K562 (cell line): ENCODE measurements around the gene DTX4. TPM values are rescaled to one million over a fixed set of nuclear protein-coding genes. Genes with fewer than 3 reads are reported as not detected.

Experiments
- ELF4 ChIP-seq: fragments of 450-650 bp; formaldehyde crosslinking; IDR thresholded peaks from 2 replicates; pipeline ENCODE4 v1.4.0; 2022; ENCODE audit warnings: missing genetic modification characterization
- ETV6 ChIP-seq, 3 experiments: fragments of 150-350 bp in 1 of 3; sonication (generic) in 1 of 3; formaldehyde crosslinking in 1 of 3; IDR thresholded peaks; 2 replicates each; pipeline versions ENCODE4 v1.6.1 to v1.8.0; 2014 to 2022; ENCODE audit warnings: borderline replicate concordance in 2 of 3, low read depth in 2 of 3, antibody characterized with exemption in 1 of 3, low read length in 1 of 3, mild to moderate bottlenecking in 1 of 3, missing genetic modification reagents in 1 of 3
- HDAC6 ChIP-seq: IDR thresholded peaks from 2 replicates; pipeline ENCODE4 v1.6.1; 2012; ENCODE audit warnings: low read depth, mild to moderate bottlenecking, control low read depth, inconsistent platforms, low read length, moderate library complexity
- L3MBTL2 ChIP-seq: fragments of 450-650 bp; IDR thresholded peaks from 2 replicates; pipeline ENCODE4 v1.6.1; 2016; ENCODE audit warnings: mild to moderate bottlenecking, moderate library complexity
- MCM7 ChIP-seq, 2 experiments: fragments of 450-650 bp; IDR thresholded peaks; 2 replicates each; pipeline ENCODE4 v1.6.1; 2016 to 2018
- PHF21A ChIP-seq: fragments of 450-650 bp; IDR thresholded peaks from 2 replicates; pipeline ENCODE4 v1.6.1; 2017; ENCODE audit warnings: low read depth, borderline replicate concordance
- POLR2AphosphoS5 ChIP-seq: IDR thresholded peaks from 2 replicates; pipeline ENCODE4 v1.6.1; 2011; ENCODE audit warnings: mild to moderate bottlenecking, low read depth, low read length, moderate library complexity; ENCODE audit not compliant: control insufficient read depth, insufficient read depth
- RAD21 ChIP-seq, 2 experiments: fragments of 250-450 bp in 1 of 2; fragments of 450-650 bp in 1 of 2; sonication (Bioruptor Pico) in 1 of 2; formaldehyde crosslinking in 1 of 2; IDR thresholded peaks in 1 of 2; conservative IDR thresholded peaks in 1 of 2; 2 replicates each; pipeline versions ENCODE4 v1.4.0 to v1.8.0; 2020 to 2022; ENCODE audit warnings: mild to moderate bottlenecking in 2 of 2, moderate library complexity in 1 of 2
- RBM14 ChIP-seq: fragments of 200-400 bp; formaldehyde crosslinking; IDR thresholded peaks from 2 replicates; pipeline ENCODE4 v1.6.1; 2018; ENCODE audit warnings: low read depth, mild to moderate bottlenecking, low read length, moderate library complexity, borderline replicate concordance; ENCODE audit not compliant: insufficient read depth
- RBM17 ChIP-seq: fragments of 200-400 bp; formaldehyde crosslinking; IDR thresholded peaks from 2 replicates; pipeline ENCODE4 v1.6.1; 2017; ENCODE audit warnings: low read depth, mild to moderate bottlenecking, low read length, borderline replicate concordance
- RFX5 ChIP-seq: IDR thresholded peaks from 2 replicates; pipeline ENCODE4 v1.6.1; 2011; ENCODE audit warnings: low read depth, mild to moderate bottlenecking, improper control_type of control experiment, low read length
- RNF2 ChIP-seq: sonication (generic); IDR thresholded peaks from 2 replicates; pipeline ENCODE4 v1.6.1; 2016
- SP1 ChIP-seq: sonication (generic); formaldehyde crosslinking; IDR thresholded peaks from 2 replicates; pipeline ENCODE4 v1.8.1; 2022; ENCODE audit warnings: mild to moderate bottlenecking, missing genetic modification reagents
- TAL1 ChIP-seq: fragments of 450-650 bp; IDR thresholded peaks from 2 replicates; pipeline ENCODE4 v1.6.1; 2016; ENCODE audit warnings: mild to moderate bottlenecking
- TCF7 ChIP-seq: sonication (generic); IDR thresholded peaks from 2 replicates; pipeline ENCODE4 v1.6.1; 2016; ENCODE audit warnings: antibody characterized with exemption, borderline replicate concordance
- ZNF239 ChIP-seq: fragments of 250-450 bp; sonication (Bioruptor Pico); IDR thresholded peaks from 2 replicates; pipeline ENCODE4 v1.4.0; 2020; ENCODE audit warnings: mild to moderate bottlenecking
- ZNF282 ChIP-seq: sonication (generic); formaldehyde crosslinking; IDR thresholded peaks from 2 replicates; pipeline ENCODE4 v1.8.1; 2023; ENCODE audit warnings: missing genetic modification reagents
- ZNF785 ChIP-seq: fragments of 250-450 bp; sonication (Bioruptor Pico); IDR thresholded peaks from 2 replicates; pipeline ENCODE4 v1.4.0; 2020; ENCODE audit warnings: mild to moderate bottlenecking
- polyA plus RNA-seq, 8 experiments: library from polyadenylated mRNA; depleted of rRNA in 4 of 8; stranded (reverse) in 5 of 8; unstranded in 3 of 8; fragments of >200 nt; fragmentation: Nextera tagmentation in 2 of 8; fragmentation: Illumina TruSeq in 1 of 8; extraction: Ambion mirVana in 2 of 8; extraction: Trizol in 1 of 8; gene quantifications; 2 replicates each; pipeline versions ENCODE4 v1.2.1 to v1.2.3, GENCODE V29; 2011 to 2014; ENCODE audit warnings: inconsistent platforms in 1 of 8, missing spikeins in 1 of 8
- total RNA-seq, 7 experiments: library from RNA; depleted of rRNA in 6 of 7; stranded (reverse); fragments of >200 nt in 6 of 7; fragmentation: Illumina TruSeq in 2 of 7; extraction: Trizol in 2 of 7; gene quantifications; 2 replicates each; pipeline versions ENCODE4 v1.2.1 to v1.2.3, GENCODE V29; 2011 to 2021; ENCODE audit warnings: low replicate concordance in 1 of 7
- TF ChIP-seq, protein P1 (sequence below): fragments of 200-800 bp; sonication (Bioruptor generic); IDR thresholded peaks from 2 replicates; pipeline ENCODE4 v1.6.1; 2017; ENCODE audit warnings: missing genetic modification characterization, missing compliant biosample characterization
- TF ChIP-seq, protein P2 (sequence below): fragments of 250-450 bp; sonication (Bioruptor Pico); IDR thresholded peaks from 2 replicates; pipeline ENCODE4 v1.5.0; 2021
- TF ChIP-seq, protein P3 (sequence below): fragments of 450-650 bp; conservative IDR thresholded peaks from 2 replicates; pipeline ENCODE4 v1.6.1; 2016; ENCODE audit warnings: missing genetic modification characterization, low read depth, mild to moderate bottlenecking, missing compliant biosample characterization, moderate library complexity
- TF ChIP-seq, protein P4 (sequence below): fragments of 250-450 bp; sonication (Bioruptor Pico); IDR thresholded peaks from 2 replicates; pipeline ENCODE4 v1.8.0; 2022; ENCODE audit warnings: moderate library complexity, mild to moderate bottlenecking, inconsistent platforms

The DTX4 gene
- total and polyA plus RNA-seq, 9 of the 15 experiments (the other 6 are each of a cell fraction or from before 2014, with no cell fraction given), result 0.03 to 0.47 (median 0.04) TPM; not detected in 4

DNA sequence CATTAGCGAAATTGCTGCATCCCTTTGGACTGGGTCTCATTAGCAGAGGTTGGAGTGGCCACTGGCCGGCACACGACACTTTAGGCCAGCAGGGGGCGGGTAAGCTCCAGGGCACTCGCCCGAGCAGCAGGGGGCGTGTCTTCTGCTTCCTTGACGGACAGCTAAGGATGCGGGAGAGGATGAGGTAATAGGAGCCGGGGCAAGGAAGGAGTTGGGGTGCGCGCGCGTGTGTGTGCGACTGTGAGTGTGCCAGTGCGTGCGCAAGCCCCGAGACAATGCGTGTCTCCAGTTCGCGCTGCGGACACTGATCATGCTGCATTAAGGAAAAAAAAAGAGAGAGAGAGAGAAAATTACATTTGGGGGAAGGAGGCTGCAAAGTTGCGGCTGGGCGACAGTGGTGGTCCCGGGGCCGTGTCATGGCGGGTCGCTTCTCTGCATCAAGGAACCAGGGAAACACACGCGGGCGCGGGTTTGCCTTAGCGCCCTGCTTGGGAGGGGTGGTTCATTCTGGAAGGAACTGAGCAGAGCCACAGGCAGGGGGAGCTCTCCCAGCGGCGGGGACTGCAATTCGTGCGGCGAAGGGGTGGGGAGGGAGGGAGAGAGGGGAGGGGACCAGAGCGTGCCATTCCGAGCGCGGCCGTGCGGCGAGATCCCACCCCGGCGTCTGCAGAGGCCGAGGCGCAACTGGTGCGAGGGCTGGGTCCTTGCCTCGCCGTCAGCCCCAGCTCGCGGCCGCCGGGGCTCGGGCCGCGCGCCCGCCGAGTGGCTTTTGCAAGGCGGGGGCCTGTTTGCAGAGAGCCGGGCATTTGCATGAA, at the start of gene DTX4 (continued):
- TF ChIP-seq, protein P1, sequence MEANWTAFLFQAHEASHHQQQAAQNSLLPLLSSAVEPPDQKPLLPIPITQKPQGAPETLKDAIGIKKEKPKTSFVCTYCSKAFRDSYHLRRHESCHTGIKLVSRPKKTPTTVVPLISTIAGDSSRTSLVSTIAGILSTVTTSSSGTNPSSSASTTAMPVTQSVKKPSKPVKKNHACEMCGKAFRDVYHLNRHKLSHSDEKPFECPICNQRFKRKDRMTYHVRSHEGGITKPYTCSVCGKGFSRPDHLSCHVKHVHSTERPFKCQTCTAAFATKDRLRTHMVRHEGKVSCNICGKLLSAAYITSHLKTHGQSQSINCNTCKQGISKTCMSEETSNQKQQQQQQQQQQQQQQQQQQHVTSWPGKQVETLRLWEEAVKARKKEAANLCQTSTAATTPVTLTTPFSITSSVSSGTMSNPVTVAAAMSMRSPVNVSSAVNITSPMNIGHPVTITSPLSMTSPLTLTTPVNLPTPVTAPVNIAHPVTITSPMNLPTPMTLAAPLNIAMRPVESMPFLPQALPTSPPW (CRISPR knock-in tag), result peak; percentile 83
- TF ChIP-seq SP1 (peak; percentile 84), PHF21A (no peak), ZNF239 (CRISPR knock-in tag) (no peak), RNF2 (no peak; the same call in 1 of the 2 replicates), ZNF785 (CRISPR knock-in tag) (no peak), RFX5 (no peak), RBM17 (no peak), HDAC6 (no peak), RAD21 (CRISPR knock-in tag; conservative IDR thresholded peaks at IDR 0.05 in 1 of 2, IDR thresholded peaks at IDR 0.05 in 1 of 2) (peak; percentile 79 to 84), TCF7 (no peak), L3MBTL2 (peak; percentile 84; the same call in 1 of the 2 replicates), TAL1 (no peak), ZNF282 (no peak), RBM14 (no peak), POLR2AphosphoS5 (no peak), MCM7 (IDR thresholded peaks at IDR 0.05) (no peak), ELF4 (CRISPR knock-in tag) (0 out of 2 replicates have a peak, but pooled peaks have one; percentile 18), ETV6 (IDR thresholded peaks at IDR 0.05; ENCODE audit: borderline replicate concordance in 1 of 2, low read depth in 2 of 2, low read length in 1 of 2) (no peak), ETV6 (CRISPR knock-in tag; IDR thresholded peaks at IDR 0.05; ENCODE audit: borderline replicate concordance) (no peak)
- TF ChIP-seq, protein P2, sequence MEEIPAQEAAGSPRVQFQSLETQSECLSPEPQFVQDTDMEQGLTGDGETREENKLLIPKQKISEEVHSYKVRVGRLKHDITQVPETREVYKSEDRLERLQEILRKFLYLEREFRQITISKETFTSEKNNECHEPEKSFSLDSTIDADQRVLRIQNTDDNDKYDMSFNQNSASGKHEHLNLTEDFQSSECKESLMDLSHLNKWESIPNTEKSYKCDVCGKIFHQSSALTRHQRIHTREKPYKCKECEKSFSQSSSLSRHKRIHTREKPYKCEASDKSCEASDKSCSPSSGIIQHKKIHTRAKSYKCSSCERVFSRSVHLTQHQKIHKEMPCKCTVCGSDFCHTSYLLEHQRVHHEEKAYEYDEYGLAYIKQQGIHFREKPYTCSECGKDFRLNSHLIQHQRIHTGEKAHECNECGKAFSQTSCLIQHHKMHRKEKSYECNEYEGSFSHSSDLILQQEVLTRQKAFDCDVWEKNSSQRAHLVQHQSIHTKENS (CRISPR knock-in tag), result no peak
- TF ChIP-seq, protein P3, sequence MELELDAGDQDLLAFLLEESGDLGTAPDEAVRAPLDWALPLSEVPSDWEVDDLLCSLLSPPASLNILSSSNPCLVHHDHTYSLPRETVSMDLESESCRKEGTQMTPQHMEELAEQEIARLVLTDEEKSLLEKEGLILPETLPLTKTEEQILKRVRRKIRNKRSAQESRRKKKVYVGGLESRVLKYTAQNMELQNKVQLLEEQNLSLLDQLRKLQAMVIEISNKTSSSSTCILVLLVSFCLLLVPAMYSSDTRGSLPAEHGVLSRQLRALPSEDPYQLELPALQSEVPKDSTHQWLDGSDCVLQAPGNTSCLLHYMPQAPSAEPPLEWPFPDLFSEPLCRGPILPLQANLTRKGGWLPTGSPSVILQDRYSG, result no peak
- TF ChIP-seq, protein P4, sequence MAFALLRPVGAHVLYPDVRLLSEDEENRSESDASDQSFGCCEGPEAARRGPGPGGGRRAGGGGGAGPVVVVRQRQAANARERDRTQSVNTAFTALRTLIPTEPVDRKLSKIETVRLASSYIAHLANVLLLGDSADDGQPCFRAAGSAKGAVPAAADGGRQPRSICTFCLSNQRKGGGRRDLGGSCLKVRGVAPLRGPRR (CRISPR knock-in tag), result no peak
